B cell (primary cell): ENCODE measurements around the gene PDE6A.

ENCODE experiments used
- EZH2 ChIP-seq: IDR thresholded peaks from 2 replicates; pipeline ENCODE4 v1.6.1; 2012; ENCODE audit warnings: borderline replicate concordance, low read depth, mild to moderate bottlenecking, moderate library complexity, low read length; ENCODE audit not compliant: insufficient read depth, poor library complexity, severe bottlenecking
- TF ChIP-seq, protein P1 (sequence below): fragments of 200-600 bp; IDR thresholded peaks from one replicate; pipeline ENCODE4 v1.8.0; 2022; ENCODE audit warnings: antibody characterized with exemption, mild to moderate bottlenecking

- TF ChIP-seq, protein P1, sequence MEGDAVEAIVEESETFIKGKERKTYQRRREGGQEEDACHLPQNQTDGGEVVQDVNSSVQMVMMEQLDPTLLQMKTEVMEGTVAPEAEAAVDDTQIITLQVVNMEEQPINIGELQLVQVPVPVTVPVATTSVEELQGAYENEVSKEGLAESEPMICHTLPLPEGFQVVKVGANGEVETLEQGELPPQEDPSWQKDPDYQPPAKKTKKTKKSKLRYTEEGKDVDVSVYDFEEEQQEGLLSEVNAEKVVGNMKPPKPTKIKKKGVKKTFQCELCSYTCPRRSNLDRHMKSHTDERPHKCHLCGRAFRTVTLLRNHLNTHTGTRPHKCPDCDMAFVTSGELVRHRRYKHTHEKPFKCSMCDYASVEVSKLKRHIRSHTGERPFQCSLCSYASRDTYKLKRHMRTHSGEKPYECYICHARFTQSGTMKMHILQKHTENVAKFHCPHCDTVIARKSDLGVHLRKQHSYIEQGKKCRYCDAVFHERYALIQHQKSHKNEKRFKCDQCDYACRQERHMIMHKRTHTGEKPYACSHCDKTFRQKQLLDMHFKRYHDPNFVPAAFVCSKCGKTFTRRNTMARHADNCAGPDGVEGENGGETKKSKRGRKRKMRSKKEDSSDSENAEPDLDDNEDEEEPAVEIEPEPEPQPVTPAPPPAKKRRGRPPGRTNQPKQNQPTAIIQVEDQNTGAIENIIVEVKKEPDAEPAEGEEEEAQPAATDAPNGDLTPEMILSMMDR: no peak
- TF ChIP-seq EZH2: no peak
Observed at GRCh38 chr5:149939546-149939945, 5.0 kb downstream of the PDE6A start.
